Mucosa of descending colon (tissue), 3 donors: Measurements from ENCODE around the gene FAM3A. TPM values are rescaled to one million over a fixed set of nuclear protein-coding genes. Genes with fewer than 3 reads are reported as not detected.

Experiments used
- ATAC-seq: fragments of 200-7000 bp; cut with Tn5 transposase; one replicate; pipeline ENCODE4 v1.9.1; 2020; ENCODE audit warnings: mild to moderate bottlenecking, moderate library complexity
- DNase-seq, 3 donors: peaks; one replicate each; pipeline ENCODE4 v3.0.0-alpha.2; 2020
- H3K36me3 ChIP-seq: fragments of 200-600 bp; one replicate; pipeline ENCODE4 v1.8.0; 2021; ENCODE audit warnings: low read depth, mild to moderate bottlenecking
- H3K4me1 ChIP-seq: fragments of 200-600 bp; one replicate; pipeline ENCODE4 v1.8.0; 2021; ENCODE audit warnings: low read depth, mild to moderate bottlenecking
- H3K4me3 ChIP-seq: fragments of 200-600 bp; one replicate; pipeline ENCODE4 v1.8.0; 2021; ENCODE audit warnings: mild to moderate bottlenecking
- H3K9me3 ChIP-seq: fragments of 200-600 bp; one replicate; pipeline ENCODE4 v1.8.0; 2021; ENCODE audit warnings: mild to moderate bottlenecking
- CTCF ChIP-seq: fragments of 200-600 bp; IDR thresholded peaks from one replicate; pipeline ENCODE4 v1.8.0; 2022; ENCODE audit warnings: antibody characterized with exemption, mild to moderate bottlenecking
- intact Hi-C, 2 donors: fragments of 100-400 bp; cut with DNase I in 1 of 2; cut with micrococcal nuclease in 1 of 2; formaldehyde crosslinking; loops; one replicate each; pipeline versions ENCODE4 v1.11.0 to v1.11.1; 2022; cut with DNase I, micrococcal nuclease
- total RNA-seq, 3 donors: library from RNA; stranded (reverse); fragmentation: NEBNext Ultra II Directional in 2 of 3; extraction: Animal tissue kit (Norgen Biotek cat#: 25700) in 2 of 3; gene quantifications; one replicate each; pipeline versions ENCODE4 v1.2.1 to v1.2.4, GENCODE V29; 2021 to 2023
- donor health status: DM: no; HTN: no; CAD: no; lungs with moderate emphysema.
- donor health status: DM: no; HTN: no; CAD: no.
- donor health status: DM: no; HTN: yes; CAD: no.

Gene FAM3A
- total RNA-seq, 3 donors from 2014 or later, result 52.5 to 75.6 (median 64.8) TPM

DNA sequence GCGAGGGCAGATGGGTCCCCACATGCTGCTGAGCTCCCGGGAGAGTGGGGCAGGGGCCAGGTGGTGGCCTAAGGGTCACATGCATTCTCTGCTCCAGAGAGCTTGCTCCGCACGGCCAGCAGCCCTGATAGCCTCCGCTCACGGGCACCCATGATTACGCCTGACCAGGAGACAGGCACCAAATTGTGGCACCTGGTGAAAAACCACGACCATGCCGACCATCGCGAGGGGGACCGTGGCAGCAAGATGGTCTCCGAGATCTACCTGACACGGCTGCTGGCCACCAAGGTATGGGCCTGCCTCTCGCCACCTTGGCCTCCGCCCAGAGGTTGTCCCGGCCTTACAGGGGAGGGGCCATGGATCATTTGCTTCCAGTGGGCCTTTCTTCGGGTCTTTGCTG, 46.2 kb downstream of the FAM3A start:
- no peaks in the 10 kb centered on the region for H3K9me3 ChIP-seq
- DNase-seq (no peak), ATAC-seq (no peak)
- H3K36me3 ChIP-seq, result no peaks in the 10 kb centered on the region
- H3K4me1 ChIP-seq, result no peaks in the 10 kb centered on the region
- intact Hi-C loops, result no loop called here
- H3K4me3 ChIP-seq, result no peak overlapping the region
- no peak for TF ChIP-seq CTCF

DNA sequence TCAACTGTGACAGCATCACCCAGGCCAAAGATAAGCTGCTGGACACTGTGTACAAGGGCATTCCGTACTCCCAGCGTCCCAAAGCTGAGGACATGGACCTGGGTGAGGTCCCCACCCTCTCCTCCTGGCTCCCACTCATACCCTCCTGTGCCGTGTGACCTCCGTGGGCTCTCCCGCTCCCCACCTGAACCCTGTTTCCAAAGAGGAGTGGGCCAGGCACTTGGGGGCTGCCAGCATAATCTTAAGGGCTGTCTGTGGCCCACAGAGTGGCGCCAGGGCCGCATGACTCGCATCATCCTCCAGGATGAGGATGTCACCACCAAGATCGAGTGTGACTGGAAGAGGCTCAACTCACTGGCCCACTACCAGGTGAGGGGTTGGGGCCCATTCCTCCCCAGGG, 46.9 kb downstream of the FAM3A start:
- no peak for ATAC-seq
- H3K9me3 ChIP-seq, result no peaks in the 10 kb centered on the region
- H3K36me3 ChIP-seq, result no peaks in the 10 kb centered on the region
- DNase-seq, result no peak
- intact Hi-C loops, result no loop called here
- TF ChIP-seq CTCF, result no peak
- no peak overlapping the region for H3K4me3 ChIP-seq
- H3K4me1 ChIP-seq, result no peaks in the 10 kb centered on the region

- no peak for TF ChIP-seq CTCF
- no peaks in the 10 kb centered on the region for H3K36me3 ChIP-seq
Measured at GRCh38 chrX:154468217-154468616, 47.8 kb downstream of the FAM3A start.

DNA sequence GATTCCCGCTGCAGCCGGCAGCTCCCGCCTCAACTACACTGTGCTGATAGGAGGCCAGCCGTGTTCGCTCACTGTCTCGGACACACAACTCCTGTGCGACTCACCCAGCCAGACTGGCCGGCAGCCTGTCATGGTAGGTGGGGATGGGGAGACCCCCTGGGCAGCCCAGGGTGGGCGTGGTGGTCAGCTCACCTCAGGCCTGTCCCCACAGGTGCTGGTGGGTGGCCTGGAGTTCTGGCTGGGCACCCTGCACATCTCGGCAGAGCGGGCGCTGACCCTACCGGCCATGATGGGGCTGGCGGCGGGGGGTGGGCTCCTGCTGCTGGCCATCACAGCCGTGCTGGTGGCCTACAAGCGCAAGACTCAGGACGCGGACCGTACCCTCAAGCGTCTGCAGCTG, 48.5 kb downstream of the FAM3A start:
- no peak for DNase-seq
- intact Hi-C loops, result no loop called here
- no peak for ATAC-seq
- no peak overlapping the region for H3K4me3 ChIP-seq
- no peaks in the 10 kb centered on the region for H3K9me3 ChIP-seq
- TF ChIP-seq CTCF, result no peak
- no peaks in the 10 kb centered on the region for H3K4me1 ChIP-seq
- no peaks in the 10 kb centered on the region for H3K36me3 ChIP-seq

More at GRCh38 chrX:154468217-154468616, 47.8 kb downstream of the FAM3A start:
- DNase-seq (no peak), ATAC-seq (no peak)
- Histone ChIP-seq H3K9me3 (no peaks in the 10 kb centered on the region), H3K4me1 (no peaks in the 10 kb centered on the region), H3K4me3 (no peak overlapping the region)
- intact Hi-C loops, result no loop called here

- Histone ChIP-seq H3K4me1 (no peaks in the 10 kb centered on the region), H3K36me3 (no peaks in the 10 kb centered on the region), H3K4me3 (no peak overlapping the region), H3K9me3 (no peaks in the 10 kb centered on the region)
- ATAC-seq, result no peak
- TF ChIP-seq CTCF, result no peak
- DNase-seq, result no peak
- intact Hi-C loops, result no loop called here
Measured at GRCh38 chrX:154466907-154467306, 49.1 kb downstream of the FAM3A start.

GRCh38 chrX:154466036-154466435, 50.0 kb downstream of the FAM3A start:
- no peak for ATAC-seq
- TF ChIP-seq CTCF, result no peak
- intact Hi-C loops, result no loop called here

More at GRCh38 chrX:154466036-154466435, 50.0 kb downstream of the FAM3A start:
- no peak for DNase-seq
- Histone ChIP-seq H3K9me3 (no peaks in the 10 kb centered on the region), H3K4me1 (no peaks in the 10 kb centered on the region), H3K36me3 (no peaks in the 10 kb centered on the region), H3K4me3 (no peak overlapping the region)
